SU-DHL-6 (cell line): Measurements from ENCODE around the gene EIF2S3.

Experiments used
- H2AFZ ChIP-seq: fragments of 200-600 bp; sonication (generic); 2 replicates; pipeline ENCODE4 v1.6.1; 2014; ENCODE audit warnings: low read depth, mild to moderate bottlenecking, moderate library complexity, mixed read lengths, antibody characterized with exemption, low read length; ENCODE audit not compliant: severe bottlenecking
- H3F3A ChIP-seq: fragments of 200-600 bp; shearing (Covaris generic); 2 replicates; pipeline ENCODE4 v1.6.0; 2016; ENCODE audit warnings: antibody characterized with exemption, mild to moderate bottlenecking; ENCODE audit not compliant: insufficient read depth
- H3K27ac ChIP-seq: fragments of 200-600 bp; sonication (generic); 2 replicates; pipeline ENCODE4 v1.5.1; 2016; ENCODE audit warnings: low read depth, mild to moderate bottlenecking, low read length, moderate library complexity, mixed read lengths
- H3K27me3 ChIP-seq: fragments of 200-600 bp; sonication (generic), shearing (Covaris generic); 2 replicates; pipeline ENCODE4 v1.6.0; 2014; ENCODE audit warnings: mild to moderate bottlenecking, low read length
- H3K36me3 ChIP-seq: fragments of 200-600 bp; sonication (generic); 2 replicates; pipeline ENCODE4 v1.6.1; 2014; ENCODE audit warnings: mild to moderate bottlenecking, low read length, mixed read lengths
- H3K4me2 ChIP-seq: fragments of 300-600, 200-600 bp; shearing (Covaris generic), sonication (generic); 2 replicates; pipeline ENCODE4 v1.6.0; 2014; ENCODE audit warnings: low read length, low read depth, mild to moderate bottlenecking; ENCODE audit not compliant: poor library complexity, severe bottlenecking
- H3K4me3 ChIP-seq: fragments of 200-600 bp; sonication (generic); 2 replicates; pipeline ENCODE4 v1.5.1; 2014; ENCODE audit warnings: antibody characterized with exemption, low read length, mild to moderate bottlenecking, mixed read lengths; ENCODE audit not compliant: insufficient read depth, poor library complexity, severe bottlenecking
- H3K79me2 ChIP-seq: fragments of 200-600 bp; sonication (generic); 2 replicates; pipeline ENCODE4 v1.6.1; 2014; ENCODE audit warnings: mild to moderate bottlenecking, low read length, moderate library complexity; ENCODE audit not compliant: insufficient read depth
- H3K9ac ChIP-seq: fragments of 200-600 bp; sonication (generic); 2 replicates; pipeline ENCODE4 v1.7.0; 2014; ENCODE audit warnings: mild to moderate bottlenecking, low read length
- H3K9me2 ChIP-seq: fragments of 200-600 bp; sonication (generic); replicated peaks from 2 replicates; pipeline ENCODE4 v1.6.1; 2014; ENCODE audit warnings: low read length; ENCODE audit not compliant: insufficient read depth
- H3K9me3 ChIP-seq: fragments of 200-600 bp; sonication (generic); 2 replicates; pipeline ENCODE4 v1.6.1; 2014; ENCODE audit warnings: low read length, mixed read lengths; ENCODE audit not compliant: insufficient read depth
- H4K20me1 ChIP-seq: fragments of 200-600 bp; sonication (generic); 2 replicates; pipeline ENCODE4 v1.6.1; 2014; ENCODE audit warnings: low read depth, mild to moderate bottlenecking, antibody characterized with exemption, low read length, moderate library complexity, mixed read lengths
- CTCF ChIP-seq: fragments of 200-600 bp; sonication (generic); IDR thresholded peaks from one replicate; pipeline ENCODE4 v1.5.1; 2017; ENCODE audit warnings: antibody characterized with exemption, mild to moderate bottlenecking, low read length, moderate library complexity; ENCODE audit not compliant: insufficient read depth, poor library complexity, severe bottlenecking
- EZH2phosphoT487 ChIP-seq: fragments of 200-600 bp; sonication (generic), shearing (Covaris generic); conservative IDR thresholded peaks from 2 replicates; pipeline ENCODE4 v1.6.1; 2018; ENCODE audit warnings: mild to moderate bottlenecking, antibody characterized with exemption, low read length, moderate library complexity, mixed read lengths

EIF2S3 gene

GRCh38 chrX:24023972-24024669, 30.6 kb upstream of the EIF2S3 start:
- Histone ChIP-seq H3K36me3 (no peaks in the 10 kb centered on the region), H2AFZ (no peak overlapping the region), H3F3A (peaks cover 8% of the 10 kb centered on the region; the same call in 1 of the 2 replicates), H3K9ac (peak overlapping the region; percentile 96), H3K4me2 (peak overlapping the region; percentile 92), H3K9me2 (no peaks in the 10 kb centered on the region), H3K4me3 (peak overlapping the region; percentile 88), H3K9me3 (no peaks in the 10 kb centered on the region), H3K27ac (peak overlapping the region; percentile 79), H3K79me2 (peaks cover 59% of the 10 kb centered on the region), H3K27me3 (no peaks in the 10 kb centered on the region), H4K20me1 (0 out of 2 replicates have a peak, but pooled peaks cover 5% of the 10 kb centered on the region)
- TF ChIP-seq EZH2phosphoT487 (no peak), CTCF (no peak)

GRCh38 chrX:24024819-24025740, 29.7 kb upstream of the EIF2S3 start:
- no peaks in the 10 kb centered on the region for H3K36me3 ChIP-seq
- peak overlapping the region; percentile 92 for H3K4me2 ChIP-seq
- peak overlapping the region; percentile 88 for H3K4me3 ChIP-seq
- H3K9me2 ChIP-seq = no peaks in the 10 kb centered on the region
- H3K9me3 ChIP-seq = no peaks in the 10 kb centered on the region
- H3F3A ChIP-seq = peaks cover 8% of the 10 kb centered on the region; the same call in 1 of the 2 replicates
- H2AFZ ChIP-seq = peak overlapping the region; percentile 89
- peak overlapping the region; percentile 79 for H3K27ac ChIP-seq
- peak overlapping the region; percentile 96 for H3K9ac ChIP-seq
- 0 out of 2 replicates have a peak, but pooled peaks cover 5% of the 10 kb centered on the region for H4K20me1 ChIP-seq
- TF ChIP-seq EZH2phosphoT487 (no peak), CTCF (no peak)
- H3K79me2 ChIP-seq = peaks cover 49% of the 10 kb centered on the region
- no peaks in the 10 kb centered on the region for H3K27me3 ChIP-seq

- no peaks in the 10 kb centered on the region for H3K9me3 ChIP-seq
- peak overlapping the region; percentile 89 for H2AFZ ChIP-seq
- 0 out of 2 replicates have a peak, but pooled peaks cover 5% of the 10 kb centered on the region for H4K20me1 ChIP-seq
- peak overlapping the region; percentile 83 for H3K4me2 ChIP-seq
- no peaks in the 10 kb centered on the region for H3K9me2 ChIP-seq
- peak overlapping the region; percentile 70 for H3K4me3 ChIP-seq
- H3K79me2 ChIP-seq = peaks cover 41% of the 10 kb centered on the region
- peaks cover 8% of the 10 kb centered on the region; the same call in 1 of the 2 replicates for H3F3A ChIP-seq
- peak overlapping the region; percentile 57 for H3K27ac ChIP-seq
- TF ChIP-seq EZH2phosphoT487 (no peak), CTCF (no peak)
- H3K27me3 ChIP-seq = no peaks in the 10 kb centered on the region
- no peaks in the 10 kb centered on the region for H3K36me3 ChIP-seq
- H3K9ac ChIP-seq = peak overlapping the region; percentile 87
Measured at GRCh38 chrX:24025741-24026403, 28.9 kb upstream of the EIF2S3 start.
